Lower lobe of right lung (tissue), 2 donors: ENCODE data around the gene GPA33. TPM values are rescaled to one million over a fixed set of nuclear protein-coding genes. Genes with fewer than 3 reads are reported as not detected.

Experiments
- ATAC-seq, 2 donors: fragments of 200-7000 bp; cut with Tn5 transposase; one replicate each; pipeline ENCODE4 v1.9.1; 2020 to 2022; ENCODE audit warnings: mild to moderate bottlenecking in 2 of 2, moderate library complexity in 2 of 2
- DNase-seq: peaks from one replicate; pipeline ENCODE4 v3.0.0-alpha.2; 2020
- H3K27ac ChIP-seq: fragments of 200-600 bp; one replicate; pipeline ENCODE4 v1.8.0; 2022
- H3K27me3 ChIP-seq: fragments of 200-600 bp; one replicate; pipeline ENCODE4 v1.8.0; 2022; ENCODE audit warnings: low read depth
- H3K36me3 ChIP-seq: fragments of 200-600 bp; one replicate; pipeline ENCODE4 v1.8.0; 2022; ENCODE audit warnings: mild to moderate bottlenecking
- H3K4me1 ChIP-seq: fragments of 200-600 bp; one replicate; pipeline ENCODE4 v1.8.0; 2022
- H3K4me3 ChIP-seq: fragments of 200-600 bp; one replicate; pipeline ENCODE4 v1.8.0; 2022; ENCODE audit warnings: mild to moderate bottlenecking
- H3K9me3 ChIP-seq: fragments of 200-600 bp; one replicate; pipeline ENCODE4 v1.8.0; 2022
- CTCF ChIP-seq: fragments of 200-600 bp; IDR thresholded peaks from one replicate; pipeline ENCODE4 v1.8.0; 2022; ENCODE audit warnings: antibody characterized with exemption, mild to moderate bottlenecking
- intact Hi-C: fragments of 100-400 bp; cut with DNase I; formaldehyde crosslinking; loops from one replicate; pipeline ENCODE4 v1.11.0; 2022
- total RNA-seq: library from RNA; stranded (reverse); fragmentation: NEBNext Ultra II Directional; extraction: Animal tissue kit (Norgen Biotek cat#: 25700); gene quantifications from one replicate; pipeline ENCODE4 v1.2.1, GENCODE V29; 2021
- donor health status: DM: no; HTN: yes; CAD: no; lungs with severe emphysema.

GPA33 gene
- total RNA-seq, 1 donor from 2014 or later: 3.6 TPM

- TF ChIP-seq CTCF: peak; percentile 21
- peak in 1 of 2 donors; percentile 51 for ATAC-seq
- H3K36me3 ChIP-seq: no peaks in the 10 kb centered on the region
- H3K9me3 ChIP-seq: no peaks in the 10 kb centered on the region
- peaks cover 6% of the 10 kb centered on the region for H3K4me1 ChIP-seq
- DNase-seq: no peak
- intact Hi-C loops: loop anchor here (5.0 kb wide), 1 partner anchor 145 kb away; no protein-coding TSS in a partner anchor
- no peaks in the 10 kb centered on the region for H3K27me3 ChIP-seq
- H3K27ac ChIP-seq: no peak overlapping the region
- no peak overlapping the region for H3K4me3 ChIP-seq
These were observed 32.9 kb downstream of the GPA33 start for GRCh38 chr1:167057241-167057688.

GRCh38 chr1:167056529-167057231 lies 33.5 kb downstream of the GPA33 start:
- no peak for TF ChIP-seq CTCF
- H3K36me3 ChIP-seq: no peaks in the 10 kb centered on the region
- peaks cover 6% of the 10 kb centered on the region for H3K4me1 ChIP-seq
- H3K27ac ChIP-seq: no peak overlapping the region
- intact Hi-C loops: loop anchor here (5.0 kb wide), 1 partner anchor 144 kb away; no protein-coding TSS in a partner anchor
- H3K4me3 ChIP-seq: no peak overlapping the region
- H3K27me3 ChIP-seq: no peaks in the 10 kb centered on the region
- H3K9me3 ChIP-seq: no peaks in the 10 kb centered on the region
- DNase-seq (no peak), ATAC-seq (no peak)

GRCh38 chr1:167054946-167055630 lies 35.1 kb downstream of the GPA33 start:
- Histone ChIP-seq H3K4me1 (peaks cover 6% of the 10 kb centered on the region), H3K4me3 (no peak overlapping the region), H3K36me3 (no peaks in the 10 kb centered on the region), H3K27me3 (no peaks in the 10 kb centered on the region), H3K9me3 (no peaks in the 10 kb centered on the region), H3K27ac (no peak overlapping the region)
- no peak for ATAC-seq
- DNase-seq: no peak
- intact Hi-C loops: loop anchor here (5.0 kb wide), 1 partner anchor 143 kb away; no protein-coding TSS in a partner anchor
- no peak for TF ChIP-seq CTCF

GRCh38 chr1:167054531-167054930 lies 35.6 kb downstream of the GPA33 start:
- no peak overlapping the region for H3K27ac ChIP-seq
- H3K36me3 ChIP-seq: no peaks in the 10 kb centered on the region
- no peak for ATAC-seq
- DNase-seq: no peak
- peaks cover 6% of the 10 kb centered on the region for H3K4me1 ChIP-seq
- TF ChIP-seq CTCF: no peak
- H3K9me3 ChIP-seq: no peaks in the 10 kb centered on the region
- intact Hi-C loops: no loop called here
- H3K27me3 ChIP-seq: no peaks in the 10 kb centered on the region
- no peak overlapping the region for H3K4me3 ChIP-seq

- Histone ChIP-seq H3K27me3 (no peaks in the 10 kb centered on the region), H3K36me3 (no peaks in the 10 kb centered on the region), H3K4me3 (no peak overlapping the region), H3K4me1 (no peaks in the 10 kb centered on the region), H3K9me3 (no peaks in the 10 kb centered on the region), H3K27ac (no peak overlapping the region)
- TF ChIP-seq CTCF: no peak
- no peak for DNase-seq
- intact Hi-C loops: no loop called here
- ATAC-seq: no peak
These were observed 37.8 kb downstream of the GPA33 start for GRCh38 chr1:167052389-167052788.
